Activated CD8-positive, alpha-beta memory T cell treated with anti-CD3 and anti-CD28 coated beads for 24 hours (primary cell): ENCODE results near the gene SCGB1A1.
A peak's percentile ranks its signal among the peaks of the same experiment; 100 is the strongest.
"Not testable (repeated sequence)": the region's sequence is repeated elsewhere in the genome, so short reads cannot be mapped to it uniquely, and the experiment has no call there.

Source experiments
- DNase-seq: peaks from one replicate; pipeline ENCODE4 v3.0.0-alpha.2; 2020

The SCGB1A1 gene

GRCh38 chr11:62418733-62419132 lies at the start of gene SCGB1A1:
SCGB1A1 (plus strand) TSS chr11:62419033; CDS start chr11:62419096, 63 bp downstream.
- DNase-seq: no peak

- peak; percentile 69 for DNase-seq
These were observed 47.9 kb upstream of the SCGB1A1 start for GRCh38 chr11:62370743-62371440.

- DNase-seq: peak; percentile 52
These were observed 46.0 kb upstream of the SCGB1A1 start for GRCh38 chr11:62372871-62373270.

GRCh38 chr11:62373464-62374119 lies 45.2 kb upstream of the SCGB1A1 start:
- peak; percentile 32 for DNase-seq

- DNase-seq: peak; percentile 32
These were observed 44.0 kb upstream of the SCGB1A1 start for GRCh38 chr11:62374801-62375200.

- DNase-seq: peak; percentile 50
These were observed 40.3 kb upstream of the SCGB1A1 start for GRCh38 chr11:62378459-62379063.

GRCh38 chr11:62379586-62379985 lies 39.2 kb upstream of the SCGB1A1 start:
- peak; percentile 24 for DNase-seq

- peak; percentile 76 for DNase-seq
These were observed 38.0 kb upstream of the SCGB1A1 start for GRCh38 chr11:62380821-62381245.

GRCh38 chr11:62383822-62384221 lies 35.0 kb upstream of the SCGB1A1 start:
- DNase-seq: no peak

- not testable (repeated sequence) for DNase-seq
These were observed 32.8 kb upstream of the SCGB1A1 start for GRCh38 chr11:62386083-62386482.

- no peak for DNase-seq
These were observed 31.5 kb upstream of the SCGB1A1 start for GRCh38 chr11:62387381-62387780.

- no peak for DNase-seq
These were observed 29.8 kb upstream of the SCGB1A1 start for GRCh38 chr11:62388999-62389398.

- no peak for DNase-seq
These were observed 28.6 kb upstream of the SCGB1A1 start for GRCh38 chr11:62390237-62390636.

GRCh38 chr11:62390722-62391121 lies 28.1 kb upstream of the SCGB1A1 start:
- DNase-seq: no peak

GRCh38 chr11:62391642-62392425 lies 27.0 kb upstream of the SCGB1A1 start:
- DNase-seq: no peak

- DNase-seq: no peak
These were observed 26.3 kb upstream of the SCGB1A1 start for GRCh38 chr11:62392506-62392905.

- DNase-seq: no peak
These were observed 25.7 kb upstream of the SCGB1A1 start for GRCh38 chr11:62393061-62393611.

- DNase-seq: no peak
These were observed 25.1 kb upstream of the SCGB1A1 start for GRCh38 chr11:62393735-62394134.

GRCh38 chr11:62394825-62395538 lies 23.9 kb upstream of the SCGB1A1 start:
- peak; percentile 64 for DNase-seq

GRCh38 chr11:62395885-62396551 lies 22.8 kb upstream of the SCGB1A1 start:
- DNase-seq: no peak
